SK-N-SH treated with all-trans-retinoic acid at 6 μM for 48 hours (cell line): ENCODE measurements around the gene LOXHD1.

Experiments
- ATAC-seq: fragments of 200-7000 bp; cut with Tn5 transposase; 3 replicates; pipeline ENCODE4 v1.9.1; 2020; ENCODE audit warnings: mild to moderate bottlenecking, moderate library complexity
- ARNTL ChIP-seq: fragments of 450-650 bp; formaldehyde crosslinking; IDR thresholded peaks from 2 replicates; pipeline ENCODE4 v1.5.0; 2020; ENCODE audit warnings: low read depth, mild to moderate bottlenecking, moderate library complexity, borderline replicate concordance
- BACH2 ChIP-seq: fragments of 250-450 bp; sonication (Bioruptor Pico); IDR thresholded peaks from 2 replicates; pipeline ENCODE4 v1.9.0; 2021; ENCODE audit warnings: mild to moderate bottlenecking, borderline replicate concordance
- CREB5 ChIP-seq: fragments of 250-450 bp; sonication (Bioruptor Pico); IDR thresholded peaks from 2 replicates; pipeline ENCODE4 v1.5.1; 2020; ENCODE audit warnings: low read depth, mild to moderate bottlenecking, moderate library complexity
- CSDC2 ChIP-seq: fragments of 250-450 bp; sonication (Bioruptor Pico); IDR thresholded peaks from 2 replicates; pipeline ENCODE4 v1.5.0; 2020; ENCODE audit warnings: mild to moderate bottlenecking, moderate library complexity
- ESRRG ChIP-seq: fragments of 250-450 bp; sonication (Bioruptor Pico); IDR thresholded peaks from 2 replicates; pipeline ENCODE4 v1.6.1; 2021; ENCODE audit warnings: mild to moderate bottlenecking
- GLIS3 ChIP-seq: fragments of 250-450 bp; sonication (Bioruptor Pico); IDR thresholded peaks from 2 replicates; pipeline ENCODE4 v1.5.0; 2020; ENCODE audit warnings: mild to moderate bottlenecking, moderate library complexity
- ISL1 ChIP-seq: fragments of 250-450 bp; sonication (Bioruptor Pico); IDR thresholded peaks from 2 replicates; pipeline ENCODE4 v2.1.2; 2022; ENCODE audit warnings: mild to moderate bottlenecking, moderate library complexity
- OSR1 ChIP-seq: fragments of 250-450 bp; sonication (Bioruptor Pico); IDR thresholded peaks from 2 replicates; pipeline ENCODE4 v1.8.0; 2022; ENCODE audit warnings: moderate library complexity, mild to moderate bottlenecking, inconsistent platforms
- POU6F1 ChIP-seq: fragments of 250-450 bp; sonication (Bioruptor Pico); IDR thresholded peaks from 2 replicates; pipeline ENCODE4 v1.8.0; 2021; ENCODE audit warnings: low read depth, mild to moderate bottlenecking, moderate library complexity, borderline replicate concordance
- PPARA ChIP-seq: fragments of 250-450 bp; sonication (Bioruptor Pico); IDR thresholded peaks from 2 replicates; pipeline ENCODE4 v1.5.0; 2020; ENCODE audit warnings: mild to moderate bottlenecking, borderline replicate concordance
- RARB ChIP-seq: fragments of 250-450 bp; sonication (Bioruptor Pico); IDR thresholded peaks from 2 replicates; pipeline ENCODE4 v1.8.0; 2021; ENCODE audit warnings: mild to moderate bottlenecking, moderate library complexity
- SNAI2 ChIP-seq: fragments of 250-450 bp; sonication (Bioruptor Pico); IDR thresholded peaks from 2 replicates; pipeline ENCODE4 v1.5.0; 2020; ENCODE audit warnings: mild to moderate bottlenecking, moderate library complexity
- TCF4 ChIP-seq: fragments of 250-450 bp; sonication (Bioruptor Pico); IDR thresholded peaks from 2 replicates; pipeline ENCODE4 v1.8.0; 2021; ENCODE audit warnings: mild to moderate bottlenecking, moderate library complexity, borderline replicate concordance
- TOX ChIP-seq: fragments of 250-450 bp; sonication (Bioruptor Pico); IDR thresholded peaks from 2 replicates; pipeline ENCODE4 v1.8.0; 2021; ENCODE audit warnings: mild to moderate bottlenecking, moderate library complexity, borderline replicate concordance
- ZC3H10 ChIP-seq: fragments of 250-450 bp; sonication (Bioruptor Pico); IDR thresholded peaks from 2 replicates; pipeline ENCODE4 v1.5.1; 2021; ENCODE audit warnings: mild to moderate bottlenecking, moderate library complexity
- ZFP3 ChIP-seq: fragments of 250-450 bp; sonication (Bioruptor Pico); IDR thresholded peaks from 2 replicates; pipeline ENCODE4 v1.5.0; 2020; ENCODE audit warnings: mild to moderate bottlenecking, moderate library complexity
- ZFP30 ChIP-seq: fragments of 450-650 bp; formaldehyde crosslinking; IDR thresholded peaks from 2 replicates; pipeline ENCODE4 v1.5.0; 2022; ENCODE audit warnings: mild to moderate bottlenecking, moderate library complexity
- ZNF565 ChIP-seq: fragments of 450-650 bp; formaldehyde crosslinking; conservative IDR thresholded peaks from 2 replicates; pipeline ENCODE4 v1.5.0; 2020; ENCODE audit warnings: low read depth, mild to moderate bottlenecking, moderate library complexity
- ZNF70 ChIP-seq: fragments of 450-650 bp; formaldehyde crosslinking; IDR thresholded peaks from 2 replicates; pipeline ENCODE4 v1.5.0; 2020; ENCODE audit warnings: mild to moderate bottlenecking, moderate library complexity
- ZNF8 ChIP-seq: fragments of 450-650 bp; formaldehyde crosslinking; IDR thresholded peaks from 2 replicates; pipeline ENCODE4 v1.5.0; 2020; ENCODE audit warnings: mild to moderate bottlenecking, moderate library complexity
- TF ChIP-seq, protein P1 (sequence below): fragments of 250-450 bp; sonication (Bioruptor Pico); IDR thresholded peaks from 2 replicates; pipeline ENCODE4 v1.8.0; 2020; ENCODE audit warnings: mild to moderate bottlenecking, moderate library complexity, borderline replicate concordance

Gene LOXHD1

GRCh38 chr18:46488471-46489213 lies 168.4 kb downstream of the LOXHD1 start:
- ATAC-seq, result no peak
- TF ChIP-seq ZFP30, result no peak
- TF ChIP-seq ARNTL (CRISPR knock-in tag), result no peak
- TF ChIP-seq GLIS3 (CRISPR knock-in tag), result no peak
- no peak for TF ChIP-seq RARB (CRISPR knock-in tag)
- no peak for TF ChIP-seq CREB5 (CRISPR knock-in tag)
- TF ChIP-seq ISL1 (CRISPR knock-in tag), result no peak

DNA sequence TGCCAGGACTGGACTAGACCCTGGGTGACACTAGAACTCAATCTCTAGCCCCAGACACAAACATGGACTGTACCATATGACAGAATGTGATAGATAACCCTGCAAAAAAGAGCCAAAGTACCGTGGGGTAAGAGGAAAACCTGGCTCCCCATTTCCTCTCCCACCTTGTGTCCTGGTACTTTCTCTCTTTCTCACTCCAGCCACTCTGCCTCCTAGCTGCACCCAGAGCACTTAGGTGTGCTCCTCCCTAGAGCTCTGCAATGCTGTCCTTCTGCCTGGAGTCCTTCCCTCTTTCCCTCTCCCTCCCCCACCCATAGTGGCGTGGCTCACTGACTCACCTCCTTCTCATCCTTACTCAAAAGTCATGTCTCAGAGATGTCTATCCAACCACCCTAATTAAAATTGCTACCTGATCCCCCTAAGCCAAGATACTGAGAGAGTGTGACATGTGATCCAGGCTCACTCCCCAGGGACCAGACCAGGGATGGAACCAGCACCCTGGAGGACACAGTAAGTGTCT lies 171.3 kb downstream of the LOXHD1 start:
- TF ChIP-seq SNAI2, result no peak
- no peak for TF ChIP-seq CREB5 (CRISPR knock-in tag)
- TF ChIP-seq PPARA (CRISPR knock-in tag), result no peak
- TF ChIP-seq GLIS3 (CRISPR knock-in tag), result no peak
- TF ChIP-seq CSDC2 (CRISPR knock-in tag), result no peak
- no peak for TF ChIP-seq ZFP30
- TF ChIP-seq ISL1 (CRISPR knock-in tag), result no peak
- no peak for TF ChIP-seq ZFP3 (CRISPR knock-in tag)
- TF ChIP-seq, protein P1, sequence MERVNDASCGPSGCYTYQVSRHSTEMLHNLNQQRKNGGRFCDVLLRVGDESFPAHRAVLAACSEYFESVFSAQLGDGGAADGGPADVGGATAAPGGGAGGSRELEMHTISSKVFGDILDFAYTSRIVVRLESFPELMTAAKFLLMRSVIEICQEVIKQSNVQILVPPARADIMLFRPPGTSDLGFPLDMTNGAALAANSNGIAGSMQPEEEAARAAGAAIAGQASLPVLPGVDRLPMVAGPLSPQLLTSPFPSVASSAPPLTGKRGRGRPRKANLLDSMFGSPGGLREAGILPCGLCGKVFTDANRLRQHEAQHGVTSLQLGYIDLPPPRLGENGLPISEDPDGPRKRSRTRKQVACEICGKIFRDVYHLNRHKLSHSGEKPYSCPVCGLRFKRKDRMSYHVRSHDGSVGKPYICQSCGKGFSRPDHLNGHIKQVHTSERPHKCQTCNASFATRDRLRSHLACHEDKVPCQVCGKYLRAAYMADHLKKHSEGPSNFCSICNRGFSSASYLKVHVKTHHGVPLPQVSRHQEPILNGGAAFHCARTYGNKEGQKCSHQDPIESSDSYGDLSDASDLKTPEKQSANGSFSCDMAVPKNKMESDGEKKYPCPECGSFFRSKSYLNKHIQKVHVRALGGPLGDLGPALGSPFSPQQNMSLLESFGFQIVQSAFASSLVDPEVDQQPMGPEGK (CRISPR knock-in tag), result no peak
- ATAC-seq, result no peak

DNA sequence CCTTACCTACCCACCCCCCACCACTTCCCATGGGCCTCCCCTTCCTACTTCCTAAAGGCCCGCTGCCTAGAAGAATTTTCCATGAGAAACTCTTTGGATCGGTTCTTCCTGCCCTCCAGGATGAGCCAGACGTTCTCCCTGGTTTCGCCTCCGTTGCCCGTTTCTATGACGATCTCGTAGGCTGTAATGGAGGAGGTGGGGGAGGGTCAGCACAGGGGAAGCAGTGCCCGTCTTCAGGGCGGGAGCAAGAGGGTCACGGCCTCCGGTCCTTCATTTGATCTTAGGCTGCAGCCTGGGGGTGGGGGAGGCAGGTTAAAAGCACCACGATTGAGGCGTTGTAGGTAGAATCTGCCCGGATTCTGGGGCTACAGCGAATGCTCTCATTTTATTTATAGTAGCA lies 172.0 kb downstream of the LOXHD1 start:
- TF ChIP-seq RARB (CRISPR knock-in tag) (no peak), TOX (CRISPR knock-in tag) (no peak), ZC3H10 (CRISPR knock-in tag) (no peak), PPARA (CRISPR knock-in tag) (no peak), POU6F1 (CRISPR knock-in tag) (no peak), ESRRG (no peak), ZNF565 (CRISPR knock-in tag) (no peak), ZNF70 (CRISPR knock-in tag) (no peak), ARNTL (CRISPR knock-in tag) (no peak), CSDC2 (CRISPR knock-in tag) (no peak), BACH2 (no peak), ZFP30 (no peak), OSR1 (no peak), ISL1 (CRISPR knock-in tag) (no peak), CREB5 (CRISPR knock-in tag) (no peak), ZNF8 (CRISPR knock-in tag) (no peak), TCF4 (no peak)
- TF ChIP-seq, protein P1 (CRISPR knock-in tag), result no peak
- ATAC-seq, result no peak
